Uterus (tissue), 4 donors: Measurements from ENCODE around the gene WRAP73. TPM values are rescaled to one million over a fixed set of nuclear protein-coding genes. Genes with fewer than 3 reads are reported as not detected.

ENCODE experiments used
- DNase-seq, 2 donors: peaks; one replicate each; pipeline ENCODE4 v3.0.0-alpha.2; 2019 to 2020
- H3K27ac ChIP-seq, 2 donors: fragments of 200-600 bp; sonication (generic); 1 replicate in 1 of 2; 2 replicates in 1 of 2; pipeline ENCODE4 v1.5.1; 2016 to 2018
- H3K27me3 ChIP-seq, 2 donors: fragments of 200-600 bp; sonication (generic); one replicate each; pipeline ENCODE4 v1.5.1; 2018 to 2019; ENCODE audit warnings: control low read depth in 1 of 2
- H3K36me3 ChIP-seq, 2 donors: fragments of 200-600 bp; sonication (generic); one replicate each; pipeline ENCODE4 v1.5.1; 2019; ENCODE audit warnings: control low read depth in 1 of 2
- H3K4me1 ChIP-seq, 2 donors: fragments of 200-600 bp; sonication (generic); one replicate each; pipeline ENCODE4 v1.5.1; 2018 to 2019; ENCODE audit warnings: control low read depth in 1 of 2
- H3K4me3 ChIP-seq, 2 donors: fragments of 200-600 bp; sonication (generic); 1 replicate in 1 of 2; 2 replicates in 1 of 2; pipeline ENCODE4 v1.5.1; 2018 to 2019; ENCODE audit warnings: mild to moderate bottlenecking in 1 of 2
- H3K9me3 ChIP-seq, 2 donors: fragments of 200-600 bp; sonication (generic); one replicate each; pipeline ENCODE4 v1.5.1; 2019; ENCODE audit warnings: control low read depth in 1 of 2
- POLR2A ChIP-seq, 2 donors: fragments of 450-650 bp; IDR thresholded peaks; one replicate each; pipeline ENCODE4 v1.6.1; 2016; ENCODE audit warnings: antibody characterized with exemption in 2 of 2, mild to moderate bottlenecking in 1 of 2, moderate library complexity in 1 of 2
- intact Hi-C: fragments of 100-400 bp; cut with DNase I; formaldehyde crosslinking; loops from one replicate; pipeline ENCODE4 v1.15.1; 2023; ENCODE audit warnings: low total_unique reads
- total RNA-seq, 4 donors: library from RNA; depleted of rRNA in 3 of 4; stranded (reverse); fragments of >200 nt in 3 of 4; gene quantifications; one replicate each; pipeline versions ENCODE4 v1.1.0 to v1.2.4, GENCODE V29; 2014 to 2023
- TF ChIP-seq, protein P1 (sequence below), 4 experiments: fragments of 200-600 bp in 2 of 4; fragments of 450-650 bp in 2 of 4; sonication (generic) in 2 of 4; IDR thresholded peaks; one replicate each; pipeline ENCODE4 v1.5.1; 2016 to 2019; ENCODE audit warnings: antibody characterized with exemption in 4 of 4, mild to moderate bottlenecking in 2 of 4, moderate library complexity in 1 of 4
- donor health status: DM: yes; HTN: yes; CAD: no.

The WRAP73 gene
- total RNA-seq, 4 donors from 2014 or later: 4.6 to 31.7 (median 25.0) TPM

DNA sequence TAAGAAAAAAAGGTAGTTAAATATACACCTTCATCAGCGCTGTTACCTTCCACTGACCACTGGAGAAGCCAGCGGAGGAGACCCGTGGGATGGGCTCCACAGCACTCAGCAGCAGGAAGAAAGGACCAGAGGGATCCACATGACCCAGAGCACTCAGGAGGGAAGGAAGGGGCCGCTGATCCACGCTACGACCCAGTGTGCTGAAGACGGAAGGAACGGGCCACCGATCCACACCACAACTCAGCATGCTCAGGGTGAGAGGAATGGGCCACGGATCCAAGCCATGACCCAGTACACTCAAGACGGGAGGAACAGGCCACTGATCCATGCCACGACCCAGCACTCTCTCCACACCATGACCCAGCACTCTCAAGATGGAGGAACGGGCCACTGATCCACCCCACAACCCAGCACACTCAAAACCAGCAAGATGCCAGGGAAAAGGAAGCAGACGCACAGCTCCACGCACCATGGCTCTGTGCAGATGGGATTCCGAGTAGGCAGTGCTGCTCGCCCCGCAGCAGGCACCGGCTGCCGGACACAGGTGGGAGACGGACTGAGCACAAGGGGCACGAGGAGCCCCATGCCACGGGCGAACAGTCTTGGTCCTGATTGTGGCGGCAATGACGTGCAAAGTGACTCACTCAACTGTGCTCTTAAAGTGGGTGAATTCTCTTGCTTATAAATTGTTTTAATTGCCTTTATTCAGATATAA lies 8.7 kb downstream of the WRAP73 start:
- Histone ChIP-seq H3K9me3 (no peaks in the 10 kb centered on the region), H3K36me3 (no peaks in the 10 kb centered on the region), H3K27me3 (no peaks in the 10 kb centered on the region), H3K27ac (no peak overlapping the region), H3K4me1 (no peaks in the 10 kb centered on the region), H3K4me3 (no peak overlapping the region)
- intact Hi-C loops: loop anchor here (10.0 kb wide), 1 partner anchor 1056 kb away; the partner anchor contains the start of gene PRXL2B
- no peak for DNase-seq
- TF ChIP-seq, protein P1, sequence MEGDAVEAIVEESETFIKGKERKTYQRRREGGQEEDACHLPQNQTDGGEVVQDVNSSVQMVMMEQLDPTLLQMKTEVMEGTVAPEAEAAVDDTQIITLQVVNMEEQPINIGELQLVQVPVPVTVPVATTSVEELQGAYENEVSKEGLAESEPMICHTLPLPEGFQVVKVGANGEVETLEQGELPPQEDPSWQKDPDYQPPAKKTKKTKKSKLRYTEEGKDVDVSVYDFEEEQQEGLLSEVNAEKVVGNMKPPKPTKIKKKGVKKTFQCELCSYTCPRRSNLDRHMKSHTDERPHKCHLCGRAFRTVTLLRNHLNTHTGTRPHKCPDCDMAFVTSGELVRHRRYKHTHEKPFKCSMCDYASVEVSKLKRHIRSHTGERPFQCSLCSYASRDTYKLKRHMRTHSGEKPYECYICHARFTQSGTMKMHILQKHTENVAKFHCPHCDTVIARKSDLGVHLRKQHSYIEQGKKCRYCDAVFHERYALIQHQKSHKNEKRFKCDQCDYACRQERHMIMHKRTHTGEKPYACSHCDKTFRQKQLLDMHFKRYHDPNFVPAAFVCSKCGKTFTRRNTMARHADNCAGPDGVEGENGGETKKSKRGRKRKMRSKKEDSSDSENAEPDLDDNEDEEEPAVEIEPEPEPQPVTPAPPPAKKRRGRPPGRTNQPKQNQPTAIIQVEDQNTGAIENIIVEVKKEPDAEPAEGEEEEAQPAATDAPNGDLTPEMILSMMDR (IDR thresholded peaks at IDR 0.05): no peak
- TF ChIP-seq POLR2A (IDR thresholded peaks at IDR 0.05): no peak

DNA sequence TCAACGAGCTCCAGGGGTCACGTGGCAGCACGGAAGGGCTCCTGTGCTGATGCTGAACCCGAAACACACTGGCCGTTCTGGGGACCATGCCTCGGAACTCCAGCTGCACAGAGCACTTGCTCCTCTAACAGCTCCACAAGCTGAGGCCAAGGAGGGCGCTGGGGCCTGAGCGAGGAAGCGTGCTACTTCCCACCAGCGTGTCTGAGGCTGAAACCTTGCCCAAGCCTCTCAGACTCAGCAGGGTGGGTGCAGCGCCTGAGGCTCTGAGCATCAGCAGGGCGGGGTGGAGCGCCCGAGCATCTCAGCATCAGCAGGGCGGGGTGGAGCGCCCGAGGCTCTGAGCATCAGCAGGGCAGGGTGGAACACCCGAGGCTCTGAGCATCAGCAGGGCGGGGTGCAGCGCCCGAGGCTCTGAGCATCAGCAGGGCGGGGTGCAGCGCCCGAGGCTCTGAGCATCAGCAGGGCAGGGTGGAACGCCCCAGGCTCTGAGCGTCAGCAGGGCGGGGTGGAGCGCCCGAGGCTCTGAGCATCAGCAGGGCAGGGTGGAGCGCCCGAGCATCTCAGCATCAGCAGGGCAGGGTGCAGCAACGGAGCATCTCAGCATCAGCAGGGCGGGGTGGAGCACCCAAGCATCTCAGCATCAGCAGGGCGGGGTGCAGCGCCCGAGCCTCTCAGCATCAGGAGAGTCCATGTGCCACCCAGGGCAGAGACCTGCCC lies 9.6 kb downstream of the WRAP73 start:
- DNase-seq: no peak
- no peak overlapping the region for H3K27ac ChIP-seq
- no peaks in the 10 kb centered on the region for H3K36me3 ChIP-seq
- intact Hi-C loops: loop anchor here (10.0 kb wide), 1 partner anchor 1055 kb away; the partner anchor contains the start of gene PRXL2B
- H3K9me3 ChIP-seq: no peaks in the 10 kb centered on the region
- TF ChIP-seq, protein P1 (IDR thresholded peaks at IDR 0.05): no peak
- TF ChIP-seq POLR2A (IDR thresholded peaks at IDR 0.05): no peak
- no peaks in the 10 kb centered on the region for H3K4me1 ChIP-seq
- H3K27me3 ChIP-seq: no peaks in the 10 kb centered on the region
- no peak overlapping the region for H3K4me3 ChIP-seq

DNA sequence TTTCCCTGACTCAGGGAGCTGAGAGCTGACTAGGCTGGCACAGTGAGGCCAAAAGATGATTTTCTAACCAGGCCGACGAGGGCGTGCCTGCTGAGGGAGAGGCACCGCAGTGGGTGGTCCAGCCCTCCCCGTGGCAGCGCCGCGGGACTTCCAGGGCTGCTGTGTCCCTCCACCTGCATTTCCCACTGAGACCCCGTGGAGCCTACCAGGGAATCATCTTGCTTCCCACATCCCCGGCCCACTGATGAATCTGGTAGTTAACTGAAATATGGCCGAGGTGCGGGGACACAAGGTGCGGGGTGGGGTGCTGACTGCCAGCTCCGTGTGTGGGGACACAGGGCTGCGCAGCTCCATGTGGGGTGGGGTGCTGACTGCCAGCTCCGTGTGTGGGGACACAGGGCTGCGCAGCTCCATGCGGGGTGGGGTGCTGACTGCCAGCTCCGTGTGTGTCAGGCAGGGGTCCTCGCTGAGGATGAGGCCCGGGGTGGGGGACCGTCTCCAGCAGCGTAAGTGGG lies 10.4 kb downstream of the WRAP73 start:
- no peak for TF ChIP-seq POLR2A (IDR thresholded peaks at IDR 0.05)
- TF ChIP-seq, protein P1 (IDR thresholded peaks at IDR 0.05): no peak
- Histone ChIP-seq H3K27ac (no peak overlapping the region), H3K9me3 (no peaks in the 10 kb centered on the region), H3K36me3 (no peaks in the 10 kb centered on the region), H3K4me3 (no peak overlapping the region), H3K27me3 (no peaks in the 10 kb centered on the region), H3K4me1 (no peaks in the 10 kb centered on the region)
- DNase-seq: no peak
- intact Hi-C loops: no loop called here

DNA sequence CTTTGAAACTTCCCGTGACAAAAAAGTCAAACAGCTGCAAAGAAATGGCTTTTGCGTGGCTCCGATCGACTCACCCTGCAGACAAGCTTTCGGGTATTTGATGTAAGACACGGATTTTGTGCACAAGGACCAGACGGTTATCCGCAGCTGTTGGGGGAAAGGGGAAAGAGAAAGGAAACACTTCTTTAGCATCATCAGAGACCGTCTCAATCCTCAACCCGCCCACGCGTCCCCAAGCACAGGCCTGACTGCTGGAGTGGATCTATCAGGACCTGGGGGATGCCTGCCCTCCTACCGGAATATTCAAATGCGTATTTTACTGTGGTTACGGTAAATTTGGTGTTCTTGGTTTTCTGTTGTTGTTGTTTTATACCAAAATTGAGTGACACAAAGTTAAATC lies 11.2 kb downstream of the WRAP73 start:
- no peaks in the 10 kb centered on the region for H3K36me3 ChIP-seq
- DNase-seq: no peak
- no peaks in the 10 kb centered on the region for H3K9me3 ChIP-seq
- no peaks in the 10 kb centered on the region for H3K27me3 ChIP-seq
- no peaks in the 10 kb centered on the region for H3K4me1 ChIP-seq
- no peak overlapping the region for H3K4me3 ChIP-seq
- intact Hi-C loops: no loop called here
- H3K27ac ChIP-seq: no peak overlapping the region
- no peak for TF ChIP-seq POLR2A (IDR thresholded peaks at IDR 0.05)
- TF ChIP-seq, protein P1 (IDR thresholded peaks at IDR 0.05): no peak

DNA sequence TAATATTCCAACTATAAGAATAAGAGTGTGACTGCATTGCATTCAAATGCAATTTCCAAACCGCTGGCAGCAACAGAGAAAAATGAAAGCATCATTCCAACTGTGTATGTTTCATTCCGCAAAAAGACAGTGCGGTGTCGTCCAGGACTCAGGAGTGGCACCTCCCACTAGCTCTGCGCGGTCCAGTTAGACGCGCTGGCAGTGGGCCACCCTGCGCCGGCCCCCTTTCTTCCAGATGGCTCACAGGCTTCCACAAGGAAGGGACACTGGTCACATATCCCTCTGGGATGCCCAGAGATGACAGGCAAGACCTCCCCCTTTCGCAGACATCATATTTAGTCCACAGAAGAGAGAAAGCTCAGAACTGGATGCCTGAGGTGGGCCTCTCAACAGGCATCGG lies 11.9 kb downstream of the WRAP73 start:
- no peak for TF ChIP-seq POLR2A (IDR thresholded peaks at IDR 0.05)
- TF ChIP-seq, protein P1 (IDR thresholded peaks at IDR 0.05): no peak
- intact Hi-C loops: no loop called here
- H3K27me3 ChIP-seq: no peaks in the 10 kb centered on the region
- H3K36me3 ChIP-seq: no peaks in the 10 kb centered on the region
- H3K9me3 ChIP-seq: no peaks in the 10 kb centered on the region
- H3K4me3 ChIP-seq: no peak overlapping the region
- H3K4me1 ChIP-seq: no peaks in the 10 kb centered on the region
- DNase-seq: no peak
- H3K27ac ChIP-seq: no peak overlapping the region
